Skeletal muscle satellite cell (primary cell): ENCODE data around the gene GNB1.

Experiments
- H3K27me3 ChIP-seq: 2 replicates; pipeline ENCODE4 v1.7.0; 2013; ENCODE audit warnings: low read length; ENCODE audit not compliant: control insufficient read depth, insufficient read depth
- H3K36me3 ChIP-seq: 2 replicates; pipeline ENCODE4 v1.7.0; 2013; ENCODE audit warnings: mild to moderate bottlenecking, control low read depth, low read length; ENCODE audit not compliant: insufficient read depth
- H3K4me1 ChIP-seq: 2 replicates; pipeline ENCODE4 v1.7.0; 2013; ENCODE audit warnings: low read length; ENCODE audit not compliant: control insufficient read depth, insufficient read depth
- H3K4me2 ChIP-seq: 2 replicates; pipeline ENCODE4 v1.7.0; 2013; ENCODE audit warnings: mild to moderate bottlenecking, low read length
- H3K4me3 ChIP-seq: 2 replicates; pipeline ENCODE4 v1.7.0; 2013; ENCODE audit warnings: low read length
- H3K9ac ChIP-seq: 2 replicates; pipeline ENCODE4 v1.7.0; 2013; ENCODE audit warnings: mild to moderate bottlenecking, low read depth, low read length, moderate library complexity
- H3K9me3 ChIP-seq: replicated peaks from 2 replicates; pipeline ENCODE4 v1.7.0; 2013; ENCODE audit warnings: mild to moderate bottlenecking, control low read depth, low read length

The GNB1 gene

DNA sequence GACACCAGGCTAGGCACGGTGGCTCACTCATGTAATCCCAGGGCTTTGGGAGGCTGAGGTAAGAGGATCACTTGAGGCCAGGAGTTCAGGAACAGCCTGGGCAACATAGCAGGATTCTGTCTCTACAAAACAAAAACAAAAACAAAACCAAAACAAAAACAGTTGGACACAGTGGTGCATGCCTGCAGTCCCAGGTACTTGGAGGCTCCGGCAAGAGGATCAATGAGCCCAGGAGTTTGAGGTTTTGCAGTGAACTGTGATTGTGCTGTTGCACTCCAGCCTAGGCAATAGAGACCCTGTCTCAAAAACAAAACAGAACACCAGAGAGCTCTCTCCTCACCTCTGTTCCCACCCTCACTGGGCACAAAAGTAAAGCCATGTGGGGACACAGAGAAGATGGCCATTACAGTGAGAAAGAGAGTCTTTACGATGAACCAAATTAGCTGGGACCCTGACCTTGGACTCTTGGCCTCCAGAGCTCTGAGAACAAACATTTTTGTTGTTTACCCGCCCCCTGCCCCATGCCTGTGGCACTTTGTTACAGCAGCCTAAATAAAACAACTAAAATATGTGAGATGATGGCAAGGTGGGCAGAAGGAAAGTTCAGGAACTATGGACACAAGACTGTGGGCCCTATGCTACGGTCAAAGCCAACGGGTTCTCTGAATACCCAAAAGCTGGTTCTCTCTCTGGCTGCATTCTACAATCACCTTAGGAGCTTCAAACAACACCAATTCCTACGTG lies 122.5 kb downstream of the GNB1 start:
- Histone ChIP-seq H3K9me3 (no peaks in the 10 kb centered on the region), H3K4me1 (no peaks in the 10 kb centered on the region), H3K9ac (no peak overlapping the region), H3K4me3 (no peak overlapping the region), H3K36me3 (peaks cover 38% of the 10 kb centered on the region), H3K4me2 (no peak overlapping the region), H3K27me3 (no peaks in the 10 kb centered on the region)

DNA sequence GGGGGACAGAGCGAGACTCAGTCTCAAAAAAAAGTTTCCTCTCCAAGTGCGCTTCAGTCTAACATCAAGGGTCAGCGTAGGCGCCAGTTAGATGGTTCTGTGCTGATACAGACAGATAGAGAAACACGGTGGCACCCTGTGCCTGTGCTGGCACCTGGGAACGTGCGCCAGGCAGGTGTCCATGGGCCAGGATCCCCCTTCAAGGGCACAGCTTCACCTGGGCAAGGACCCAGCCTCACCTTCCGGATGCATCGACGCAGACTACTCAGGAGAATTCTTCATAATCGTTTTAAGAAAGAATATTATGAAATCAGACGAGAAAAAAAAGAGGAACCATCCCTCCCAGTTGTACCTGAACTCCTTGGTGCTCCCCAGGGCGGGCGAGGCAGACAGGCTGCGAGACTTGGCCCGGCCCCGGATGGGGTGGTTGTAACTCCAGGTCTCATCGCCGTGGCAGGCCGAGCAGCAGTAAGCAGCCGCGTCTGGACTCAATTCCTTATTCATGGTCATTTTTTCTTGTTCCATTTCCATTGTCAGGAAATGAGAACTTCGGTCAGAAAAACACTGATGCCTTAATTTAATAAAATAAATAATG lies 125.9 kb downstream of the GNB1 start:
- Histone ChIP-seq H3K36me3 (peaks cover 42% of the 10 kb centered on the region), H3K4me1 (no peaks in the 10 kb centered on the region), H3K27me3 (no peaks in the 10 kb centered on the region)

DNA sequence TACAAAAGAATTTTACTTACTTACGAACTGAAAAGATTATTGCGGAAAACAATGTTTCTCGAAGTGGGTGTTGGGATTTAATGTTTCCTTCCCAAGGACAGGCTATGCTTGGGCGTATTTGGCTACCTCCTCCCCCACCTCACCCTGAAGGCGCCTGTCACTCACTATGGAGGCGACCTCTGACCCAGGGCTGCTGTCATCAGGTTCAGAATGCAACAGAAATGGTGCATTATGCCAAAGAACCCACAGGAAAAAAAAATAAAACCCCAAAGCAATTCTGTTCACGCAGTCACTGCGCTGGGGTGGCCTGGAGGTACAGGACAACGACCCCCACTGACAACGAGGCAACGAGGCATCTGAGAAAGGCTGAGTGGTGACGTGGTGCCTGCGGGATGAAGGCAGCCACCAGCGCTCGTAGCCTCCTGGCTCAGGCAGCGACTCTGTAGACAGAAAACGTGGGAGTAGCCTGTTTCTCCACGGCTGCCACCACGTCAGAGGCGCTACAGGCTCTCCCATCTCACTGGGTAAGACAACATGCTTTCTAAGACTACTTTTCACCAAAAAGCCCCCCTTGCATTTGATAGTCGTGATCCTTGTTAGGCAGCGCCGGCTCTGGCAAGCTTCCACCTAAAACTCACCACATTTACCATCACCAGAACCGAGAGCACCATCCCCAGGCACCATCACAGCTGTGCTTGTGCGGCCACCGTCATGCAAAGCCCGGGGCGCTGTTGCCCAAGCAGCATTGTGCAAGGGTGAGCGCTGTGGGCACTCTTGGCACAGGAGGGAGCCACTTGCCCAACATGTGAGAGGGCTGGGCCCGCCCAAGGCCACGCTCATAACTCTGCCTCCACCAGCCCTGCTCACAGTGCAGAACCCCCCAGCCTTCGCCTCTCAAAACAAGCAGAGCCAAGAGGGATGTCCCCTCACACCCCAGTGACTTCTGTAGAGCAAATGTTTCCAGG lies 126.9 kb downstream of the GNB1 start:
- H3K9me3 ChIP-seq, result no peaks in the 10 kb centered on the region
- H3K4me3 ChIP-seq, result no peak overlapping the region
- H3K36me3 ChIP-seq, result peaks cover 49% of the 10 kb centered on the region
- H3K27me3 ChIP-seq, result no peaks in the 10 kb centered on the region
- H3K9ac ChIP-seq, result no peak overlapping the region
- H3K4me2 ChIP-seq, result no peak overlapping the region
- H3K4me1 ChIP-seq, result peaks cover 2% of the 10 kb centered on the region

More for the DNA sequence above, 125.9 kb downstream of the GNB1 start:
- Histone ChIP-seq H3K4me2 (no peak overlapping the region), H3K9me3 (no peaks in the 10 kb centered on the region), H3K4me3 (no peak overlapping the region), H3K9ac (no peak overlapping the region)

DNA sequence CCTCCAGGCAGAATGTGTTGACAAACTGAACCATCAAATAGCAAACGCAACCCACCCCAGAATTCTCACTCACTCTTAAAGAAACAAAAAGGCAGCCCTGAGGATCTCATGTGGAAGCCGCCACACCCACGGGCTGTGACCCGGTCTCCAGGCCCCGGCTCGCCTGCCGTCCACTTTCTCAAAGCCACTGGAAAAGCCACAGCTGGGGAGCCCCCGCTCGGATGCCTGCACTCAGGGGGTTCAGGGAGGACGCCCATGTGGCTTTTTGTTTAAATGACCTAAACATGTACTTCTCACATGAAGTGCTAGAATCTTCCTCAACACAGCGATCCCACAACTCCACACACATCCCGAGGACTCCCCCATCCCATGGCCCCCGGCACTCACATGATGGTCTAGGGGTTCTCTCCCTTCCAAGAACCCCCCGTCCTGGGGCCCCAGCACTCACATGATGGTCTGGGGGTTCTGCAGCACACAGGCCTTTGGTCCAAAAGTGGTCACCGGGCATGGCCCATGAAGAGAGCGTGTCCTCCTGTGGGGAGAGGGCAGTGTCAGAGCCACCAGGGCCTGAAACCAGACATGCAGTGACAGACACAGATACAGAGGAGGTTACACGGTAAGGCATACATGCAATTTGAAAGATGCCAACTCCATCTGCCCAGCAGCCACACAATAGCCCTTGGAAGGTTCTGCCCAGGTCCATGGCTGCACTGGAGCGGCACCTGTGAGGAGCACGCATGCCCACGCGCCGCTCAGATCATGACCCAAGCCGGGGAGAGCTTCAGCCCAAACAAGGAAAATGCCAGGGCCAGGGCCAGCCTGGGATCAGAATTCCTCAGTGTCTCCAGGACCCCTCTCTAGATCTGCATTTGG lies 129.1 kb downstream of the GNB1 start:
- no peak overlapping the region for H3K4me3 ChIP-seq
- no peak overlapping the region for H3K4me2 ChIP-seq
- peaks cover 51% of the 10 kb centered on the region for H3K36me3 ChIP-seq
- H3K27me3 ChIP-seq, result no peaks in the 10 kb centered on the region
- no peaks in the 10 kb centered on the region for H3K9me3 ChIP-seq
- no peak overlapping the region for H3K9ac ChIP-seq
- H3K4me1 ChIP-seq, result peaks cover 5% of the 10 kb centered on the region

DNA sequence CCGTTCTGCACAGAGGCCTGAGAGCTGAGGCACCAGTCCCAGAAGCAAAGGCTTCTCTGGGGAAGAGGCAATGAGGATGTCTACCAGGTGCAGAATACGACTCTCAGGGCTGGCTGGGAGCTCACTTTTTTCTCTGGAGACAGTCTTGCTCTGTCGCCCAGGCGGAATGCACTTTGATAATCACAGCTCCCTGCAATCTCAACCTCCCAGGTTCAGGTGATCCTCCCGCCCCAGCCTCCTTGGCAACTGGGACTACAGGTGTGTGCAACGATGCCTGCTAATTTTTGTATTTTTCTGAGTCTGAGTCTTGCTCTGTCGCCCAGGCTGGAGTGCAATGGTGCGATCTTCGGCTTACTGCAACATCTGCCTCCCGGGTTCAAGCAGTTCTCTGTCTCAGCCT lies 130.2 kb downstream of the GNB1 start:
- no peaks in the 10 kb centered on the region for H3K9me3 ChIP-seq
- H3K36me3 ChIP-seq, result peaks cover 60% of the 10 kb centered on the region
- peaks cover 5% of the 10 kb centered on the region for H3K4me1 ChIP-seq
- no peaks in the 10 kb centered on the region for H3K27me3 ChIP-seq
- H3K4me2 ChIP-seq, result no peak overlapping the region
- H3K4me3 ChIP-seq, result no peak overlapping the region
- no peak overlapping the region for H3K9ac ChIP-seq

DNA sequence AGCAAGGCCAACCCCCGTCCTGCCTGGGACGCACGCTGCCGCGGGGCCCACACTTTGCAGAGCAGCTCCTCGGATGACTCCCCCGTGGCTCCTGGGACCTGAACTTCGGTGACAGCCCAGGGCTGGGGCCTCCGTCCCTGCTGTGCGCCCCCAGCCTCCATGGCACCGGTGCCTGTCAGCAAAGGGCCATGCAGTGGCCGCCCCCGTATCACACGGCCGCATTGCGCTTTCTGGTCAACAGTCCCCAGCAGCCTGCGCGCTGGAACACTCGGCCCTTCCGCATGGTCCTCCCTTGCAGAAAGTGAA lies 130.6 kb downstream of the GNB1 start:
- Histone ChIP-seq H3K4me2 (no peak overlapping the region), H3K36me3 (peaks cover 63% of the 10 kb centered on the region), H3K9ac (no peak overlapping the region), H3K4me3 (no peak overlapping the region), H3K9me3 (no peaks in the 10 kb centered on the region), H3K27me3 (no peaks in the 10 kb centered on the region), H3K4me1 (peaks cover 5% of the 10 kb centered on the region)

DNA sequence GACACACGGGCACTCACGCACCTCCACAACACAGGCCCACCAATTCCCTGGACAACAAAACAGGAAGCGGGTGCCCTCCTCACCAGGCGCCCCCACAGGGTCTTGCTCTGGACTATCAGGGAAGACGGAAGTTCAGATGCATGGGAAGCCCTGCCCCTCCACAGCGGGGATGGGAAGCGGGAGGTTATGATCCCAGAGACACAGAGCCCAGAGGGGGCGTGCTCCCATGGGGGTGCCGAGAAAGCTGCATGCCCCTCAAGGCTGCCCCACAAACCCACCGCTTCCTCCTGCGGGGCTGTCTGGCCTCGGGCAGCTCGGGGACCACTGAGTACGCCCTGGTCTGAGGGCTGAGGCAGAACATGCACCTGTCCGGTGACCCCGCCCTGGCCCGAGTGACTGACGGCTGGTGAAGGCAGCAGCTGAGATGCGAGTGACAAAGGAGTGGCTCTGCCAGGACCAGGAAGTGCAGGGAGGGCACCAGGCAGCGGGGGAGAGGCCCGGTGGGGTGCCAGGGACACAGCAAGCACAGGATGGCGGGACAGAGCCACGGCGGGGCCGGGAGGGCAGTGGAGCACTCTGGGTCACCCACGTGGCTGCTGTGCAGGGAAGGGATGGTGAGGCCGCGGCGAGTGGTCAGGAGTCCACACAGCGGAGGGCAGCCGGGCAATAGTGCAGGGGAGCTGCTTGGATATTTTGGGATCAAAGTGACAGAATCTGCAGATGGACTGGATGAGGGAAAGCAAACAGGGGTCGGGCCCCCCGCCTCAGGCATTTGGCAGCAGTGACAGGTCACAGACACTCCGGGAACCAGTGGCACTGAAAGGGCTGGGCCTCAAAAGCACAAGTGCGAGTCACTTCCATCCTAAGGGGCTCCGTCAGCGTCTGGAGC lies 131.2 kb downstream of the GNB1 start:
- Histone ChIP-seq H3K4me1 (peaks cover 5% of the 10 kb centered on the region), H3K4me2 (no peak overlapping the region), H3K27me3 (no peaks in the 10 kb centered on the region), H3K9ac (no peak overlapping the region), H3K36me3 (peaks cover 63% of the 10 kb centered on the region), H3K4me3 (no peak overlapping the region), H3K9me3 (no peaks in the 10 kb centered on the region)

DNA sequence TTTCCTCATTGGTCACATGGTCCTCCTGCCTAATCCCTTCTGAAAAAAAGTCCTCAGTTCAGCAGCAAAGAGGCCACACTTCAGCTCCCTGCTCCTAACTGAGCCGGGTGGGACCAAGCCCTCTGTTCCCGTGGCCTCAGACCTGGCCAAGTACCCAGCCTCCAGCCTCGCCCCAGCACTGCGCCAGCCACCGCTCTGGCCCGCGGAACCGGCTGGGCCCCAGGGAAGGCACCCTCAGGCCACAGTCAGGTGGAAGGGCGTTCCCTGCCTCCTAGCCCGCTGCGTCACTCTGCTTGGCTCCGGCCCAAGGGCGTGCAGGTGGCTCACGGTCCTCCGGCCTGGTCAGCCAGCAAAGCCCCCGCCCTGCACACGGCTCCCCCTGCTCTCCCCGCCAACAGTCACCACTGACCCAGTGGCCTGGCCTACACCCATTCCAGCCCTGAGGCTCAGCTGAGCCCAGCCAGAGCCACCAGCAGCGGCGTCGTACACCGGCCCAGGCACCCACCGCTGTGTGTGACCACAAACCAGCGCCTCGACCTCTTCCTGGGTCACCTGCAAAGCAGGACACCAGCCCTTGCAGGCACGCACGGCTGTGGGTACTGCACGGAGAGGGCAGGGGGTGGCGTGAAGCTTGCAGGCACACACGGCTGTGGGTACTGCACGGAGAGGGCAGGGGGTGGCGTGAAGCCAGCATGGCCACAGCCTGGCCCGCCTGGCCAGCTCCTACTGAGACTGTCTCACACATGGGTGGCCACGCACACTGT lies 132.0 kb downstream of the GNB1 start:
- Histone ChIP-seq H3K9ac (no peak overlapping the region), H3K27me3 (no peaks in the 10 kb centered on the region), H3K4me2 (no peak overlapping the region), H3K4me1 (peaks cover 6% of the 10 kb centered on the region), H3K4me3 (no peak overlapping the region), H3K9me3 (no peaks in the 10 kb centered on the region), H3K36me3 (peaks cover 64% of the 10 kb centered on the region)

DNA sequence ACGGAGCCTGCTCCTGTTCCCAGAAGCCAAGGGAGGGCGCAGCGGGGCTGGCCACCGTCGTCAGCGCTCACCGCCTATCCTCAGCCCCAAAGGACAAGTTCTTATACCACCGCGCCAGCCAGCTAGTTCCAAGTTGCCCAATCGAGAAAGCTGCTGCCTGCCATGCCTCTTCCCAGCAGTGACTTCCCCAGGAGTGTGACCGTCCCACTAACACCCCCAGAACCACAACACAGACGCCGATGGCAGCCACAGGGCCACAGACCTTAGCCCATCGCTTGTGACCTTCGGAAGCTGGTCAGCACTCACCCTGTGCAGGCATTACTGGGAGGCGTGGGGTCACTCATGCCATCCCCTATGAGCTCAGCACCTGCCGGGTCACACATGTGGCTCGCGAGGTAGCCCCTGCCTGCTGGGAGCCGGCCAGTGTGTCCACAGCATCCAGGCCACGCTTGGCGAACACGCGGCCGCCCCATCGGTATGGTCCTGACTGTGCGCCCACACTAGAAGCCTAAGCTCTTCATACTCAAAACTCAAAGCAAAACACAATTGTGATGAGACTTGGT lies 132.7 kb downstream of the GNB1 start:
- Histone ChIP-seq H3K27me3 (no peaks in the 10 kb centered on the region), H3K4me1 (peaks cover 11% of the 10 kb centered on the region), H3K9ac (no peak overlapping the region), H3K4me3 (no peak overlapping the region), H3K4me2 (no peak overlapping the region), H3K36me3 (peaks cover 65% of the 10 kb centered on the region), H3K9me3 (no peaks in the 10 kb centered on the region)
